Measurements from ENCODE around the gene SMOC1. TPM values are rescaled to one million over a fixed set of nuclear protein-coding genes. Genes with fewer than 3 reads are reported as not detected.
A peak's percentile ranks its signal among the peaks of the same experiment; 100 is the strongest.

The SMOC1 gene
- total RNA-seq, 1 donor from 2014 or later, result 75.6 TPM

GRCh38 chr14:70032016-70032415, 152.8 kb downstream of the SMOC1 start:
- ATAC-seq (no peak), DNase-seq (ENCODE audit: low spot score) (no peak)

- no peak for DNase-seq (ENCODE audit: low spot score)
Measured at GRCh38 chr14:70032447-70032846, 153.2 kb downstream of the SMOC1 start.

GRCh38 chr14:70033116-70033515, 153.9 kb downstream of the SMOC1 start:
- ATAC-seq, result no peak
- DNase-seq (ENCODE audit: low spot score), result no peak

More at GRCh38 chr14:70032447-70032846, 153.2 kb downstream of the SMOC1 start:
- no peak for ATAC-seq

GRCh38 chr14:70033561-70033960, 154.3 kb downstream of the SMOC1 start:
- ATAC-seq (no peak), DNase-seq (ENCODE audit: low spot score) (no peak)

- DNase-seq (ENCODE audit: low spot score) (no peak), ATAC-seq (no peak)
Measured at GRCh38 chr14:70034257-70034656, 155.0 kb downstream of the SMOC1 start.

GRCh38 chr14:70036665-70037064, 157.4 kb downstream of the SMOC1 start:
- ATAC-seq (peak; percentile 44), DNase-seq (ENCODE audit: low spot score) (no peak)

GRCh38 chr14:70043001-70043400, 163.8 kb downstream of the SMOC1 start:
- no peak for DNase-seq (ENCODE audit: low spot score)
- no peak for ATAC-seq

- ATAC-seq, result no peak
- no peak for DNase-seq (ENCODE audit: low spot score)
Measured at GRCh38 chr14:70045310-70045709, 166.1 kb downstream of the SMOC1 start.

GRCh38 chr14:70045844-70046535, 166.8 kb downstream of the SMOC1 start:
- DNase-seq (ENCODE audit: low spot score) (peak; percentile 76), ATAC-seq (peak; percentile 99)

GRCh38 chr14:70047598-70048312, 168.5 kb downstream of the SMOC1 start:
- DNase-seq (ENCODE audit: low spot score) (no peak), ATAC-seq (no peak)

- no peak for DNase-seq (ENCODE audit: low spot score)
- no peak for ATAC-seq
Measured at GRCh38 chr14:70048313-70048654, 169.1 kb downstream of the SMOC1 start.

- no peak for DNase-seq (ENCODE audit: low spot score)
- no peak for ATAC-seq
Measured at GRCh38 chr14:70049605-70050004, 170.4 kb downstream of the SMOC1 start.

- no peak for ATAC-seq
- no peak for DNase-seq (ENCODE audit: low spot score)
Measured at GRCh38 chr14:70050136-70050535, 170.9 kb downstream of the SMOC1 start.

- DNase-seq (ENCODE audit: low spot score) (no peak), ATAC-seq (peak; percentile 53)
Measured at GRCh38 chr14:70052990-70053389, 173.8 kb downstream of the SMOC1 start.

- DNase-seq (ENCODE audit: low spot score) (peak; percentile 49), ATAC-seq (peak; percentile 96)
Measured at GRCh38 chr14:70057519-70058136, 178.4 kb downstream of the SMOC1 start.

GRCh38 chr14:70059545-70059944, 180.3 kb downstream of the SMOC1 start:
- no peak for DNase-seq (ENCODE audit: low spot score)
- ATAC-seq, result no peak

GRCh38 chr14:70061108-70061507, 181.9 kb downstream of the SMOC1 start:
- no peak for ATAC-seq
- no peak for DNase-seq (ENCODE audit: low spot score)

- DNase-seq (ENCODE audit: low spot score), result no peak
- ATAC-seq, result no peak
Measured at GRCh38 chr14:70064136-70064865, 185.1 kb downstream of the SMOC1 start.

- DNase-seq (ENCODE audit: low spot score), result no peak
- no peak for ATAC-seq
Measured at GRCh38 chr14:70067810-70068209, 188.6 kb downstream of the SMOC1 start.

- ATAC-seq (no peak), DNase-seq (ENCODE audit: low spot score) (no peak)
Measured at GRCh38 chr14:70069186-70069585, 190.0 kb downstream of the SMOC1 start.

GRCh38 chr14:70073924-70074566, 194.8 kb downstream of the SMOC1 start:
- DNase-seq (ENCODE audit: low spot score), result peak; percentile 82
- ATAC-seq, result peak; percentile 100

All from left lobe of liver (tissue), 2 donors.